Endothelial cell of hepatic sinusoid (primary cell): Measurements from ENCODE around the gene SMIM14.
"Not testable (repeated sequence)": the region's sequence is repeated elsewhere in the genome, so short reads cannot be mapped to it uniquely, and the experiment has no call there.

Experiments
- in situ Hi-C: cut with HindIII; loops from 2 replicates; pipeline ENCODE4 v1.10.0; 2017; ENCODE audit warnings: low sequenced_read_pairs

Gene SMIM14

DNA sequence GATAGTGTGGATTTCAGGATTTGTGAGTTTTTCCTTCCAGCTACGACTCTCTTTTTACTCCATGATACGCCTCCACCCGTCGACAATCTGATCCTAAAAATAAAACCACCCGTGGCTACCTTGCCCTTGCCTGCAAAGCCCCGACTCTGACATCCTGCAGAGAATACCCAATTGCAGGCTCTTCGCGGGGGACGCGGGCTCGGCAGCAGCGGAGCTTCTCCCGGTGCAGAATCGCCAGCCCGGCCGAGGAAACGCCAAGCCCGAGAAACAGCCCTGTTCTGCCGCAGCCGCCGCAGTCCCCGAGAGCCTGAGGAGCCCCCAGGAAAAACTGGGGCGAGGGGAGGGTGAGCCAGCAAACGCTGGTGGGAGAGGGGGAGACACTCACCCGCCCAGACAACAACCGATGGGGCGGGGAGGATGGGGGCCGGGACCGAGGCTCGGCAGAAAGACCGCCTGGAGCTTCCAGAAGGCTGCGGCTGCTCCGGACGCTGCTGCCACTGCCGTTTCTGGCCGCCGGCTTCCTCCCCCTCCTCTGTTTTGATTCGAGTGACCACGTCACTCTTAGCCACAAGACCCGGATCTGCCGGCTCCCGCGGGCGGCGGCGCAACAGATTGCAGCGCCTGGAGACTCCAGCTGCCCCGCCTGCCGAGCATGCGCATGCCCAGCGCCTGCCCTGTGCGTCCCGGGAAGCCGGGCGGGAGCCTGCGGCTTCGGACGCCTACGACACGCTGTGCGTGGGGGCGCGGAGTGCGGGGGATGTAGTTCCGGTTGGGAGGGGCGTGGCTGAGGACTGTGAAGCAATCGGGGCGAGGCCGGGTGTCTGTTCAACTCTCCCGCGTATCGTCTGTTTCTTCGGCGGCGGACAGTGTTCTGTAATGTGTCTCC, at the start of gene SMIM14:
TSS of gene SMIM14 (minus strand) at position 512 of the 886 bp plus-strand sequence. CDS start 33,720 bp downstream, outside the sequence.
- in situ Hi-C loops: loop anchor here (5.0 kb wide), 1 partner anchor 51 kb away; no protein-coding TSS in a partner anchor

DNA sequence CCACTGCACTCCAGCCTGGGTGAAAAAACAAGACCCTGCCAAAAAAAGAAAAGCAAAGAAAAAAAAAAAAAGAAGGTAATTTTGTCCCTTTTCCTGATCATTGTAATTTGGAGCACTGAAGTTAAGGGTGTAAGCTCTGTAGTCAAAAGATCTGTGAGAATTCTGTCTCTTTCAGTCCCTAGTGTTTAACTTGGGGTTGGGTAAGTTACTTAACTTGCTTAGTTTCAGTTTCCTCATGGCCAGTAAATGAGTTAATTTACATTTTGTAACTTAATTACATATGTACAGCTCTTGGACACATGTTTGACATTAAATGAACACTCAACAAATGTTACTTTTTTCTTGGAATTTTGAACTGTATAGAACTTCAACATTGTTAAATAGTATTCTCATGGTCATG, 48.3 kb upstream of the SMIM14 start:
- in situ Hi-C loops: no loop called here

DNA sequence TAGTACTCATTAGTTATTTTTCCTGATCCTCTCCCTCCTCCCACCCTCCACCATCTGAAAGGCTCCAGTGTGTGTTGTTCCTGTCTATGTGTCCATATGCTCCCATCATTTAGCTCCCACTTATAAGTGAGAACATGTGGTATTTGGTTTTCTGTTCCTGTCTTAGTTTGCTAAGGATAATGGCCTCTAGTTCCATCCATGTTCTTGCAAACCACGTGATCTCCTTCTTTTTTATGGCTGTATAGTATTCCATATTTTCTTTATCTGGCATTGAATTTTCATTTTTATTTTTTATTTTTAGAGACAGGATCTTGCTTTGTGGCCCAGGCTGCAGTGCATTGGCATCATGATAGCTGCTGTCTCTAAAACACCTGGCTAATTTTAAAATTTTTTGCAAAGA, 47.3 kb upstream of the SMIM14 start:
- in situ Hi-C loops: no loop called here

- in situ Hi-C loops: no loop called here
These were observed 43.5 kb upstream of the SMIM14 start for GRCh38 chr4:39682138-39682537.

- in situ Hi-C loops: not testable (repeated sequence)
These were observed 42.3 kb upstream of the SMIM14 start for GRCh38 chr4:39681003-39681402.

DNA sequence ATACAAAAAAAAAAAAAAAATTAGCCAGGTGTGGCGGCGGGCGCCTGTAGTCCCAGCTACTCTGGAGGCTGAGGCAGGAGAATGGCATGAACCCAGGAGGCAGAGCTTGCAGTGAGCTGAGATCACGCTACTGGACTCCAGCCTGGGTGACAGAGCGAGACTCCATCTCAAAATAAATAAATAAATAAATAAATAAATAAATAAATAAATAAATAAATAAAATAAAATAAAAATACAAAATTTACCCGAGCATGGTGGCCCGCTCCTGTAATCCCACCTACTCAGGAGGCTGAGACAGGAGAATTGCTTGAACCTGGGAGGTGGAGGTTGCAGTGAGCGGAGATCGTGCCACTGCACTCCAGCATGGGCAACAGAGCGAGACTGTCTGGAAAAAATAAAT, 37.0 kb upstream of the SMIM14 start:
- in situ Hi-C loops: not testable (repeated sequence)

GRCh38 chr4:39670296-39670695, 31.6 kb upstream of the SMIM14 start:
- in situ Hi-C loops: not testable (repeated sequence)

- in situ Hi-C loops: no loop called here
These were observed 30.2 kb upstream of the SMIM14 start for GRCh38 chr4:39668887-39669286.

DNA sequence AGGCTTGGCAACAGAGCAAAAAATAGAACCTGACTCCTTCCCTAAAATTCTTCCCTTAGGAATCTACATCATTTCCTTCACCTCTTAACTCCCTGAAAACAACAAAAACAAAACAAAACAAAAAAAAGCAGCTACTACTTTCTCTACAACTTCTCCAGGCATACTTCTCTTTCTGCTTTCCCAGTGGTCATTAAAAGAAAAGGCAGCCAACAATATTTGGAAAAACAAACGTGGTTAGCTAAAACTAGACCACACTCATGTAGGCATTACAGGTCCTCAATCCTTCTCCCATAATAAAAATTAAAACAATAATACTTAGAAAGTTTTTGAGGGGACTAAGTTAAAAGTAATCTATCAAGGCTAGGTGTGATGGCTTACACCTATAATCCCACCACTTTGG, 29.0 kb upstream of the SMIM14 start:
- in situ Hi-C loops: no loop called here

GRCh38 chr4:39664828-39665731, 26.4 kb upstream of the SMIM14 start:
- in situ Hi-C loops: no loop called here

- in situ Hi-C loops: no loop called here
These were observed 24.0 kb upstream of the SMIM14 start for GRCh38 chr4:39662683-39663082.

- in situ Hi-C loops: no loop called here
These were observed 22.1 kb upstream of the SMIM14 start for GRCh38 chr4:39660757-39661156.

DNA sequence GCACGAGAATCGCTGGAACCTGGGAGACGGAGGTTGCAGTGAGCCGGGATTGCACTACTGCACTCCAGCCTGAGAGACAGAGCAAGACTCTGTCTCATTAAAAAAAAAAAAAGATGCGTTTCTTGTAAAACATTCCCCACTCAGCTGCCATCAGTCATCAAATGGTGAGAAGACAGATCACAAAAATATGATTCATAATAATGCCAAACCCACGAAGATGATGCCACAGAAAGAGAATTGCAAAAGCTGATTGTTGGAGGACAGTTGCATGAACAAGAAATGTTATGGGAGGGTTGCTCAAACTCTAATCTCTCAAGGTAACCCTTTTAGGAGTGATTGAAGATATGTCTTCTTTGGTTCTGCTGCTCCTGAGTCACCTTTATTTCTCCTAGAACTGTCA, 21.4 kb upstream of the SMIM14 start:
- in situ Hi-C loops: no loop called here

DNA sequence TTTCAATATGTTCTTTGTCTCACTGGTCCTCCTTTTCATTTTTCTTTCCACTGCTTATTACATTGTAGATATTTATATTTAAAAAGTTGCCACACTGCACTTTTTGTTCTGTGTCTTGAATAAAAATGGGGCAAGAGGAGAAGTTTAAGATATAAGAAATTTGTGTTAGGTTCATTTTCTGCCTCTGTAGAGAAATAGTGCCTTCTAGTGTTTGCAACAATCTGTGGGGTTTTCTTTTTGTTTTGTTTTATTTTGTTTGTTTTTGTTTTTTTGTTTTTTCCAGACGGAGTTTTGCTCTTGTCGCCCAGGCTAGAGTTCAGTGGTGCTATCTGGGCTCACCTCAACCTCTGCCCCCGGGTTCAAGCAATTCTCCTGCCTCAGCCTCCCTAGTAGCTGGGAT, 20.1 kb upstream of the SMIM14 start:
- in situ Hi-C loops: no loop called here

GRCh38 chr4:39657465-39657864, 18.8 kb upstream of the SMIM14 start:
- in situ Hi-C loops: no loop called here

DNA sequence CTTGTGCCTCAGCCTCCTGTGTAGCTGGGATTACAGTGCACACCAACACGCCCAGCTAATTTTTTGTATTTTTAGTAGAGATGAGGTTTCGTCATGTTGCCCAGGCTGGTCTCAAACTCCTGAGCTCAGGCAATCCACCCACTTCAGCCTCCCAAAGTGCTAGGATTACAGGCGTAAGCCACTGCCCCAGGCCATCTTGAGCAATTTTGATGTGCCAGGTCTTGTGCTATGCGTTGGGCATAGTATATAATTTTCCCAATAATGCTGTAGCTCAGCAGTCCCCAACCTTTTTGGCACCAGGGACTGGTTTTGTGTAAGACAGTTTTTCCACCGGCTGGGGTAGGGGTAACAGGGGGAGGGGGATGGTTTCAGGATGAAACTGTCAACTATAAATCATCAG, 18.0 kb upstream of the SMIM14 start:
- in situ Hi-C loops: not testable (repeated sequence)

- in situ Hi-C loops: no loop called here
These were observed 17.2 kb upstream of the SMIM14 start for GRCh38 chr4:39655876-39656275.

- in situ Hi-C loops: no loop called here
These were observed 16.5 kb upstream of the SMIM14 start for GRCh38 chr4:39655211-39655610.

GRCh38 chr4:39651586-39651985, 12.9 kb upstream of the SMIM14 start:
- in situ Hi-C loops: not testable (repeated sequence)

- in situ Hi-C loops: no loop called here
These were observed 11.1 kb upstream of the SMIM14 start for GRCh38 chr4:39649639-39650265.
